WTC11 (cell line): Measurements from ENCODE around the gene IRAK1.

ENCODE experiments used
- NFE2L1 ChIP-seq: sonication (generic); formaldehyde crosslinking; IDR thresholded peaks from 2 replicates; pipeline ENCODE4 v1.8.1; 2023; ENCODE audit warnings: missing genetic modification reagents
- TP53 ChIP-seq: sonication (generic); formaldehyde crosslinking; IDR thresholded peaks from 2 replicates; pipeline ENCODE4 v1.8.1; 2023; ENCODE audit warnings: mild to moderate bottlenecking, missing genetic modification reagents
- ZNF138 ChIP-seq: sonication (generic); formaldehyde crosslinking; conservative IDR thresholded peaks from 2 replicates; pipeline ENCODE4 v1.8.1; 2022; ENCODE audit warnings: mild to moderate bottlenecking, moderate library complexity, missing genetic modification reagents
- ZNF512 ChIP-seq: sonication (generic); formaldehyde crosslinking; IDR thresholded peaks from 2 replicates; pipeline ENCODE4 v1.8.1; 2022; ENCODE audit warnings: missing genetic modification reagents, borderline replicate concordance
- TF ChIP-seq, protein P1 (sequence below): fragments of 200-600 bp; IDR thresholded peaks from 2 replicates; pipeline ENCODE4 v1.8.0; 2022; ENCODE audit warnings: antibody characterized with exemption

DNA sequence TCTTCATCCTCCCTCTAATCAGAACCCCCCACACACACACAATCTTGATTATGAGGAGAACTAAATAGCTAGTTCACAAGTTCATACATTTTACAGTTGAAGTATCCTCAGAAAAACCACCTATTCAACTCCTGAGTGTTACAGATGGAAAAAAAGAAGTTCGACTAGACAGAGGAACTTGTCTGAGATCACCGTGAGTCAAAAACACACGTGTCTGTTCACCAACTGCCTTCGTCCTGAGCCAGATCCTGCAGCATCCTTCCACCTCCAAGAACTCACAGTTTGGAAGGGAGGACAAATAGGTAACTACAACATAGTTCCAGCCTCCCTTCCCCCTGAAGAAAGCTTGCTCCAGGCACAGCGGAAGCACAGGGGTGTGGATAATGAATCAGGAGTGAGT lies 19.0 kb upstream of the IRAK1 start:
- TF ChIP-seq, protein P1, sequence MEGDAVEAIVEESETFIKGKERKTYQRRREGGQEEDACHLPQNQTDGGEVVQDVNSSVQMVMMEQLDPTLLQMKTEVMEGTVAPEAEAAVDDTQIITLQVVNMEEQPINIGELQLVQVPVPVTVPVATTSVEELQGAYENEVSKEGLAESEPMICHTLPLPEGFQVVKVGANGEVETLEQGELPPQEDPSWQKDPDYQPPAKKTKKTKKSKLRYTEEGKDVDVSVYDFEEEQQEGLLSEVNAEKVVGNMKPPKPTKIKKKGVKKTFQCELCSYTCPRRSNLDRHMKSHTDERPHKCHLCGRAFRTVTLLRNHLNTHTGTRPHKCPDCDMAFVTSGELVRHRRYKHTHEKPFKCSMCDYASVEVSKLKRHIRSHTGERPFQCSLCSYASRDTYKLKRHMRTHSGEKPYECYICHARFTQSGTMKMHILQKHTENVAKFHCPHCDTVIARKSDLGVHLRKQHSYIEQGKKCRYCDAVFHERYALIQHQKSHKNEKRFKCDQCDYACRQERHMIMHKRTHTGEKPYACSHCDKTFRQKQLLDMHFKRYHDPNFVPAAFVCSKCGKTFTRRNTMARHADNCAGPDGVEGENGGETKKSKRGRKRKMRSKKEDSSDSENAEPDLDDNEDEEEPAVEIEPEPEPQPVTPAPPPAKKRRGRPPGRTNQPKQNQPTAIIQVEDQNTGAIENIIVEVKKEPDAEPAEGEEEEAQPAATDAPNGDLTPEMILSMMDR = no peak
- no peak for TF ChIP-seq ZNF512
- no peak for TF ChIP-seq TP53 (CRISPR knock-in tag)
- TF ChIP-seq NFE2L1 (CRISPR knock-in tag) = no peak
- TF ChIP-seq ZNF138 (CRISPR knock-in tag) = no peak
